Measurements from ENCODE around the gene PNMA8A. TPM values are rescaled to one million over a fixed set of nuclear protein-coding genes. Genes with fewer than 3 reads are reported as not detected.

PNMA8A gene
- total RNA-seq, 1 experiment from 2014 or later = not detected

GRCh38 chr19:46422344-46422743, 49.0 kb downstream of the PNMA8A start:
- no peak for DNase-seq (ENCODE audit: low read depth, low spot score)
- Histone ChIP-seq H2AFZ (ENCODE audit: low read depth, low read length, poor library complexity, severe bottlenecking) (no peak overlapping the region), H3K79me2 (ENCODE audit: insufficient read depth, low read length) (no peaks in the 10 kb centered on the region), H3K4me3 (replicated peaks in 1 of 2; ENCODE audit: low read depth in 1 of 2, low read length in 2 of 2) (no peak overlapping the region), H3K4me1 (ENCODE audit: control insufficient read depth in 1 of 2, insufficient read depth in 2 of 2, low read length in 2 of 2) (peaks cover 0 to 2% of the 10 kb centered on the region in 2 experiments; a peak in 1 of 4 replicates), H3K9me2 (ENCODE audit: insufficient read depth) (no peaks in the 10 kb centered on the region), H4K20me1 (ENCODE audit: insufficient read depth) (no peaks in the 10 kb centered on the region), H3K4me2 (ENCODE audit: low read length) (no peak overlapping the region), H3K27me3 (ENCODE audit: insufficient read depth, low read length) (no peaks in the 10 kb centered on the region), H3K27ac (ENCODE audit: low read depth, low read length) (no peak overlapping the region), H3K9ac (ENCODE audit: low read length) (no peak overlapping the region), H3K9me3 (ENCODE audit: control insufficient read depth in 1 of 2, insufficient read depth in 1 of 2, low read depth in 1 of 2, low read length in 2 of 2) (no peaks in the 10 kb centered on the region), H3K36me3 (ENCODE audit: control insufficient read depth in 1 of 2, insufficient read depth in 2 of 2, low read length in 2 of 2) (no peaks in the 10 kb centered on the region)
- CTCF ChIA-PET = no interaction called here
- no peak for TF ChIP-seq POLR2AphosphoS5 (IDR thresholded peaks at IDR 0.05; ENCODE audit: low read depth, low read length)
- no peak for TF ChIP-seq YY1 (IDR thresholded peaks at IDR 0.05; ENCODE audit: extremely low read depth, insufficient replicate concordance, low read depth, low read length)
- TF ChIP-seq TCF7L2 (IDR thresholded peaks at IDR 0.05; ENCODE audit: borderline replicate concordance, extremely low read depth, insufficient read depth, insufficient read length) = no peak
- no peak for TF ChIP-seq EGR1 (IDR thresholded peaks at IDR 0.05; ENCODE audit: low read depth)
- no peak for TF ChIP-seq RAD21 (IDR thresholded peaks at IDR 0.05; ENCODE audit: low read depth)
- TF ChIP-seq ZFX (IDR thresholded peaks at IDR 0.05) = no peak
- no peak for TF ChIP-seq CEBPB (IDR thresholded peaks at IDR 0.05; ENCODE audit: low read depth)
- TF ChIP-seq MAX (IDR thresholded peaks at IDR 0.05) = no peak
- no peak for TF ChIP-seq CBX3 (IDR thresholded peaks at IDR 0.05; ENCODE audit: low read depth)
- TF ChIP-seq SRF (IDR thresholded peaks at IDR 0.05; ENCODE audit: low read depth) = no peak
- no peak for TF ChIP-seq POLR2A (IDR thresholded peaks at IDR 0.05; ENCODE audit: borderline replicate concordance, extremely low read depth, insufficient read depth, insufficient read length)
- TF ChIP-seq CTCF (IDR thresholded peaks at IDR 0.05 in 2 of 3, conservative IDR thresholded peaks at IDR 0.05 in 1 of 3; ENCODE audit: borderline replicate concordance in 1 of 3, insufficient read depth in 1 of 3, low read depth in 2 of 3, low read length in 2 of 3) = no peak
- no peak for TF ChIP-seq REST (IDR thresholded peaks at IDR 0.05; ENCODE audit: low read depth)
- no peak for TF ChIP-seq JUND (IDR thresholded peaks at IDR 0.05)
- TF ChIP-seq ZNF274 (IDR thresholded peaks at IDR 0.05; ENCODE audit: low read depth, low read length) = no peak
- TF ChIP-seq ZBTB33 (IDR thresholded peaks at IDR 0.05; ENCODE audit: extremely low read depth, insufficient replicate concordance, low read length) = no peak
- ATAC-seq = no peak
- intact Hi-C loops (cut with micrococcal nuclease) = no loop called here
- RAD21 ChIA-PET (ENCODE audit: low non-redundant PET in 1 of 2, low total read pairs in 2 of 2, uncharacterized antibody in 2 of 2, unreplicated experiment in 2 of 2) = no interaction called here
- BruUV-seq (replicated peaks) = no TSS peak
- POLR2A ChIA-PET = no interaction called here
